Kidney epithelial cell (primary cell): ENCODE results near the gene MB. TPM values are rescaled to one million over a fixed set of nuclear protein-coding genes. Genes with fewer than 3 reads are reported as not detected.

Experiments
- DNase-seq: peaks from one replicate; pipeline ENCODE4 v3.0.0-alpha.2; 2010; ENCODE audit warnings: low read depth
- H3K27me3 ChIP-seq: 2 replicates; pipeline ENCODE4 v1.6.0; 2011; ENCODE audit warnings: low read length; ENCODE audit not compliant: control insufficient read depth, insufficient read depth
- H3K36me3 ChIP-seq: 2 replicates; pipeline ENCODE4 v1.5.1; 2011; ENCODE audit warnings: low read length; ENCODE audit not compliant: control insufficient read depth, insufficient read depth
- H3K4me3 ChIP-seq: 2 replicates; pipeline ENCODE4 v1.5.1; 2011; ENCODE audit warnings: low read depth, mild to moderate bottlenecking, control low read depth, low read length
- CTCF ChIP-seq: IDR thresholded peaks from 2 replicates; pipeline ENCODE4 v1.5.1; 2011; ENCODE audit warnings: mild to moderate bottlenecking, moderate library complexity, low read length, control low read depth, inconsistent platforms; ENCODE audit not compliant: insufficient read depth, poor library complexity, severe bottlenecking
- total RNA-seq: library from RNA; depleted of rRNA; stranded (reverse); fragments of >200 nt; gene quantifications from 2 replicates; pipeline ENCODE4 v1.2.3, GENCODE V29; 2015

MB gene
- total RNA-seq, 1 donor from 2014 or later = not detected

- H3K36me3 ChIP-seq = no peaks in the 10 kb centered on the region
- TF ChIP-seq CTCF = no peak
- H3K4me3 ChIP-seq = peak overlapping the region; percentile 3
- no peak for DNase-seq
- no peaks in the 10 kb centered on the region for H3K27me3 ChIP-seq
These were observed 32.6 kb upstream of the MB start for GRCh38 chr22:35649636-35650250.

DNA sequence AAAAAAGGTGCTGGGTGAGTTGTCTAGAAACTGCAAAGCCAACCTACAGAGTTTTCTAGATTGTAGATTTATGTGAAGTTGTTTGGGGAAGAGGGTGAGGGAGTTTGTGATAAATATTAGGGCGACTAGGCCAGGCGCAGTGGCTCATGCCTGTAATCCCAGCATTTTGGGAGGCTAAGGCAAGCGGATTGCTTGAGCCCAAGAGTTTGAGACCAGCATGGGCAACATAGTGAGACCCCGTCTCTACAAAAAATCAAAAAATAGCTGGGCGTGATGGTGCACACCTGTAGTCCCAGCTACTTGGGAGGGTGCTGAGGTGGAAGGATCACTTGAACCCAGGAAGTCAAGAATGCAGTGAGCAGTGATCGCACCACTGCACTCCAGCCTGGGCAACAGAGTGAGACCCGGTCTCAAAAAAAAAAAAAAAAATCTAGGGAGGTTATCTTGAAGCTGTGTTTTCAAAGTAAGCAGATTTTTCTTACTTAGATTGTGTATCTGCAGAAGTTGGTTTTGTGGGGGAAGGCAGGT is 32.0 kb upstream of the MB start:
- H3K36me3 ChIP-seq = no peaks in the 10 kb centered on the region

DNA sequence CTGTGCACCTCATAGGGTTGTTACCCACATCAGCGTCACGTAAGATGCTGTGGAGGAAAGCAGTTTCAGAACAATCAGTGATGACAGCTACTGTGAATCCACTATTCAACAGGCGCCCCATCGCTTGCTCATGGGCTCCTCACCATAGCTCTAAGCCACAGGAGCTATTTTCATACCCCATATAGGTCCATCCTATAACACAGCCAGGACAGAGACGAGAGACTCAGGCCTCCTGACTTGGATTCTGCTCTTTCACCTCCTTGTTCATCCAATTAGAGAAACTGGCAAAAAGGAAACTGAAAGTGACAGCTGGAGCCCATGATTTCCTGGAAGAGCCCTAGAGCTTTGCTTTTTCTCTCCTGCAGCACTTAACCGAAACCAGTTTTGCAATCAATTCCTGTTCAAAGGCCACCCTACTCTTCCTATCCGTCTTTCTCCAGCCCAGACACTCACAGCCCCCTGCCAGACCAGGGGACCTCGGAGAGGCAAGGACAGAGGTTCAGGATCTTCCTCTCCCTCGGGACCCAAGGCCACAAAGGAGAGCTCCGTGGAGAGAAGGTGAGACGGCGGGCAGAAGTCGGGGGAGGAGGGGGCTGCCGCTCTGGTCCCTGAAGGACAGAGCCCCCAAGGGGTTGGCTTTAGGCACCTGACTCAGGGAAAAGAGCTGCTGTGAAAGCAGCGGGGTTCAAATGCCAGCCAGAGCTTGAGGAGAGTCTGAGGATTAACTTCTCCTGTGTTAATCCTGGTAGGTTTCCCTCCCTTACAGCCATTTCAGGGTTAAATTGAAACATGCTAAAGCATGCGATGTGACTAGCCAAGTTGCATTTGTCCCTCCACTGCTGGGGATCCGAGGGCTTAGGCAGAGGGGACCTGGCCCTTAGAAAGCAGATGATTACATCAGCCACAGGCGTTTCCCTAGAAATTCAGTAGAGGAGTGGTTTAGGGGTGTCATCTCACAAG is 31.2 kb upstream of the MB start, which contains the start of gene APOL6:
APOL6 (plus strand) TSS at position 381 of the 960 bp plus-strand sequence. CDS start 7,980 bp downstream, outside the sequence.
- Histone ChIP-seq H3K4me3 (peak within 1 kb of the TSS; percentile 51), H3K36me3 (no peaks in the 10 kb centered on the region), H3K27me3 (no peaks in the 10 kb centered on the region)
- DNase-seq = no peak
- no peak for TF ChIP-seq CTCF

More for the DNA sequence above, 32.0 kb upstream of the MB start:
- Histone ChIP-seq H3K27me3 (no peaks in the 10 kb centered on the region), H3K4me3 (peak overlapping the region; percentile 51)
- no peak for DNase-seq
- no peak for TF ChIP-seq CTCF

DNA sequence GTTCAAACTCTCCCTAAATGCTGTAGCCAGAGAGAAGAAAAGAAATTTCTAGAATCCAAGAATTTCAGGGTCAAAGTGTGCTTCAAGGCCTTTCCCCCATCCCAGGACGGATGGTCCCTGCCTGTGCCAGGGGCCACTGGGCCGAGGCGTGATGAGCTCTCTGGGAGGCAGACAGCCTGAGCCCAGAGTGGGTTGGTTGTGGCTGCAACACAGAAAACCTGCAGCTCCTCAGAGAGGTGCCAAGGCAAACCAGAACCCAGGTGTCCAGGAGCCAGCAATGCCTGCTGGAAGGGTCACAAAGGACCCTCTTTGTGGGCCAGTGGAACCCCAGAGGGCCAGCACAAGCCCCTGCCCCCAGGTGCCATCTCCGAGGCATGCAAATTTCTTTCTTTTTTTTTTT is 28.5 kb upstream of the MB start:
- DNase-seq = no peak
- no peak for TF ChIP-seq CTCF
- Histone ChIP-seq H3K27me3 (peaks cover 2% of the 10 kb centered on the region), H3K36me3 (no peaks in the 10 kb centered on the region), H3K4me3 (no peak overlapping the region)

- H3K27me3 ChIP-seq = peaks cover 2% of the 10 kb centered on the region
- no peaks in the 10 kb centered on the region for H3K36me3 ChIP-seq
- DNase-seq = no peak
- H3K4me3 ChIP-seq = no peak overlapping the region
- TF ChIP-seq CTCF = no peak
These were observed 26.9 kb upstream of the MB start for GRCh38 chr22:35643991-35644390.
